Esophagus squamous epithelium (tissue), 5 donors: ENCODE measurements around the gene ASXL2. TPM values are rescaled to one million over a fixed set of nuclear protein-coding genes. Genes with fewer than 3 reads are reported as not detected.
A peak's percentile ranks its signal among the peaks of the same experiment; 100 is the strongest.

Source experiments
- DNase-seq: peaks from one replicate; lab custom pipeline; 2025; lab: John Stamatoyannopoulos, UW
- H3K27ac ChIP-seq, 4 donors: fragments of 200-600 bp; sonication (generic); one replicate each; pipeline ENCODE4 v1.5.1; 2016 to 2019; ENCODE audit warnings: mild to moderate bottlenecking in 1 of 4
- H3K27me3 ChIP-seq, 4 donors: fragments of 200-600 bp; sonication (generic); 1 replicate in 3 of 4; 2 replicates in 1 of 4; pipeline versions ENCODE4 v1.5.1 to v1.6.0; 2017 to 2021; ENCODE audit warnings: antibody characterized with exemption in 1 of 4
- H3K36me3 ChIP-seq, 3 donors: fragments of 200-600 bp; sonication (generic); one replicate each; pipeline ENCODE4 v1.5.1; 2016 to 2019
- H3K4me1 ChIP-seq, 3 donors: fragments of 200-600 bp; sonication (generic); one replicate each; pipeline ENCODE4 v1.5.1; 2017 to 2019
- H3K4me3 ChIP-seq, 4 donors: fragments of 200-600 bp; sonication (generic); 1 replicate in 3 of 4; 2 replicates in 1 of 4; pipeline ENCODE4 v1.5.1; 2016 to 2019; ENCODE audit warnings: mild to moderate bottlenecking in 2 of 4, moderate library complexity in 1 of 4
- H3K9me3 ChIP-seq, 3 donors: fragments of 200-600 bp; sonication (generic); one replicate each; pipeline ENCODE4 v1.5.1; 2016 to 2019
- POLR2A ChIP-seq, 4 donors: fragments of 450-650 bp; IDR thresholded peaks; one replicate each; pipeline ENCODE4 v1.6.1; 2017; ENCODE audit warnings: antibody characterized with exemption in 4 of 4, mild to moderate bottlenecking in 4 of 4, moderate library complexity in 3 of 4
- WGBS, 2 donors: methylation state at CpG; one replicate each; pipeline ENCODE4 v1.1.5; 2018; 5-methylcytosine and 5-hydroxymethylcytosine counted together
- intact Hi-C: fragments of 100-400 bp; cut with DNase I; formaldehyde crosslinking; loops from one replicate; pipeline ENCODE4 v1.15.0; 2022
- total RNA-seq, 4 donors: library from RNA; depleted of rRNA; stranded (reverse); fragments of >200 nt; gene quantifications; one replicate each; pipeline ENCODE4 v1.1.0, GENCODE V29; 2016
- TF ChIP-seq, protein P1 (sequence below), 6 experiments: fragments of 450-650 bp in 4 of 6; fragments of 200-600 bp in 2 of 6; sonication (generic) in 2 of 6; IDR thresholded peaks; one replicate each; pipeline ENCODE4 v1.5.1; 2016 to 2019; ENCODE audit warnings: antibody characterized with exemption in 6 of 6, mild to moderate bottlenecking in 4 of 6, moderate library complexity in 4 of 6
- donor health status: DM: yes; HTN: yes; CAD: no.

The ASXL2 gene
- total RNA-seq, 4 donors from 2014 or later: 15.3 to 17.5 (median 16.3) TPM

DNA sequence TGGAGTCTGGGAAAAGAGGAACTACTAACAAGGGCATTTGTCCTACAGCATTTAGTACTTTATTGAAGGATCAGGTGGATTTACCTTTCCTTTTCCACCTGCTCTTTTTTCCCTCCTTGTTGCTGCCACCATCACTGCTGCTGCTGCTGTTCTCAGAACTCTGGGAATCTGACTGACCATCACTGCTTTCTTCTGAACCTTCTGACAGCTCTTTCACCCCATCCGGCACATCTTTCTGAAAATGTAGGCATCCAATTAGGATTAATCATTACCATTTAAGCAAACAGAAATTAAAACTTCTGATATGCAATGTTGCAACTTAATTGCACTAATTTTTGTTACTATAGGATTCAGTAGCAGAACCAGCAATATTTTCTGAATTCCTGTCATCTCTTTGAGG, 79.0 kb downstream of the ASXL2 start:
- peaks cover 2 to 81% (median 5%) of the 10 kb centered on the region in 3 donors for H3K36me3 ChIP-seq
- WGBS, 2 donors: 87 to 100% methylated on average over 1 of the region's 1 CpG

DNA sequence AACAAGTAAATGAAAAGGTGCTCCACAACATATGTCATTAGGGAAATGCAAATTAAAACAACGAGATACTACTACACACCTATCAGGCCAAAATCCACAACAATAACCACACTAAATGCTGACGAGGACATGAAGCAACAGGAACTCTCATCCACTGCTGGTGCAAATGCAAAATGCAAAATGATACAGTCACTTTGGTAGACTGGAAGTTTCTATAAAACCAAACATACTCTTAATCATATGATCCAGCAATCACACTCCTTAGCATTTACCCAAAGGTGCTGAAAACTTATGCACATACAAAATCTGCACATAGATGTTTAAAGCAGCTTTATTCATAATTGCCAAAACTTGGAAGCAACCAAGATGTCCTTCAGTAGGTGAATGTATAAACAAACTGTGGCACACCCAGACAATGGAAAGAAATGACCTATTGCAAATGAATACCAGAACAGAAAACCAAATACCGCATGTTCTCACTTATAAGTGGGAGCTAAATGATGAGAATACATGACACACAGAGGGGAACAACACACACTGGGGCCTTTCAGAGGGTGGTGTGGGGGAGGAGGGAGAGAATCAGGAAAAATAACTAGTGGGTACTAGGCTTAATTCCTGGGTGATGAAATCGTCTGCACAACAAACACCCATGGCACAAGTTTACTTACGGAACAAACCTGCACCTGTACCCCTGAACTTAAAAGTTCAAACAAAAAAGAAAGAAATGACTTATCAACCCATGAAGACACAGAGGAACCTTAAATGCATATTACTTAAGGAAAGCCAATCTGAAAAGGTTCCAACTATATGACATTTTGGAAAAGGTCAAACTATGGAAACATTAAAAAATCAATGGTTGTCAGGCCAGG, 80.4 kb downstream of the ASXL2 start:
- DNase-seq: no peak
- Histone ChIP-seq H3K4me1 (peaks cover 0 to 7% (median 0%) of the 10 kb centered on the region in 3 donors), H3K4me3 (no peak overlapping the region), H3K27me3 (no peaks in the 10 kb centered on the region), H3K9me3 (no peaks in the 10 kb centered on the region), H3K36me3 (peaks cover 0 to 70% (median 0%) of the 10 kb centered on the region in 3 donors), H3K27ac (no peak overlapping the region)
- intact Hi-C loops: no loop called here
- no peak for TF ChIP-seq POLR2A (IDR thresholded peaks at IDR 0.05)
- TF ChIP-seq, protein P1, sequence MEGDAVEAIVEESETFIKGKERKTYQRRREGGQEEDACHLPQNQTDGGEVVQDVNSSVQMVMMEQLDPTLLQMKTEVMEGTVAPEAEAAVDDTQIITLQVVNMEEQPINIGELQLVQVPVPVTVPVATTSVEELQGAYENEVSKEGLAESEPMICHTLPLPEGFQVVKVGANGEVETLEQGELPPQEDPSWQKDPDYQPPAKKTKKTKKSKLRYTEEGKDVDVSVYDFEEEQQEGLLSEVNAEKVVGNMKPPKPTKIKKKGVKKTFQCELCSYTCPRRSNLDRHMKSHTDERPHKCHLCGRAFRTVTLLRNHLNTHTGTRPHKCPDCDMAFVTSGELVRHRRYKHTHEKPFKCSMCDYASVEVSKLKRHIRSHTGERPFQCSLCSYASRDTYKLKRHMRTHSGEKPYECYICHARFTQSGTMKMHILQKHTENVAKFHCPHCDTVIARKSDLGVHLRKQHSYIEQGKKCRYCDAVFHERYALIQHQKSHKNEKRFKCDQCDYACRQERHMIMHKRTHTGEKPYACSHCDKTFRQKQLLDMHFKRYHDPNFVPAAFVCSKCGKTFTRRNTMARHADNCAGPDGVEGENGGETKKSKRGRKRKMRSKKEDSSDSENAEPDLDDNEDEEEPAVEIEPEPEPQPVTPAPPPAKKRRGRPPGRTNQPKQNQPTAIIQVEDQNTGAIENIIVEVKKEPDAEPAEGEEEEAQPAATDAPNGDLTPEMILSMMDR (IDR thresholded peaks at IDR 0.05): no peak
- 86 to 93% methylated on average over 5 of the region's 5 CpGs for WGBS, 2 donors

More for the DNA sequence above, 79.0 kb downstream of the ASXL2 start:
- Histone ChIP-seq H3K4me1 (peaks cover 0 to 7% (median 0%) of the 10 kb centered on the region in 3 donors), H3K9me3 (no peaks in the 10 kb centered on the region), H3K4me3 (no peak overlapping the region), H3K27ac (no peak overlapping the region), H3K27me3 (no peaks in the 10 kb centered on the region)
- TF ChIP-seq, protein P1 (IDR thresholded peaks at IDR 0.05): no peak
- TF ChIP-seq POLR2A (IDR thresholded peaks at IDR 0.05): no peak
- intact Hi-C loops: no loop called here
- DNase-seq: no peak

DNA sequence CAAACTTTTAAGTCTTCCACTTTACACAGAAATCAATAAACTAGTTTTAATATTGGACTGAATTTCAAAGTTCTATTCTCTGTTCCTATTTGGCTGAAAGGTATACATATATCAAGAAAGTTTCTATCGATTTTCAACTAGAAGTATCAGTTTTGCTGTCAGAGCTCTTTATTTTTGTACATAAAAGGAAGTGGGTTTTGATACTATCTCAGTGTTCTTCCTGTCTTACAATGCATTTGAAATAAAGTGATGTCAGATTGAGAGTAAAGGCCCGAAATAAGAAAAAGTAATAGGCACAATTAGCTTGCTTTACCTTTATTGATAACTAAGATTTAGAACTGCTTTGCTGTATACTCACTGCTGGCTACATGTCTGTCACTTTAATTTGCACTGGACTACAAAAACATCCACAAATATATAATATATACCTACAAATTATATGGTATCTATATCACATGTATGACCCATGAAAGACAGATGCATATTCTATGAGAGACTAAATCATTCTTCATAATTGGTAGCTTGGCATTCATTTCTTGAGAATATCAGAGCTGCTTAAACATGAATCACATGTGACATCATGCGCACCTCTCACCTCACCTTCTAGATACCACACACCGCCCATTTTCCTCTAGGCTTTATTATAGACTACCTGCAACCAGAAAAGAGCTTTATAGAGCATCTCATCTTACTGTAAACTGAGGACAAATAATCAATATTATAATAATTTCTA, 83.6 kb downstream of the ASXL2 start:
- Histone ChIP-seq H3K27me3 (no peaks in the 10 kb centered on the region), H3K4me1 (peaks cover 0 to 7% (median 0%) of the 10 kb centered on the region in 3 donors), H3K27ac (peak overlapping the region in 1 of 4 donors; percentile 11), H3K4me3 (no peak overlapping the region), H3K36me3 (peaks cover 0 to 58% (median 0%) of the 10 kb centered on the region in 3 donors), H3K9me3 (no peaks in the 10 kb centered on the region)
- WGBS, 2 donors: 74 to 76% methylated on average over 4 of the region's 4 CpGs
- no peak for DNase-seq
- intact Hi-C loops: no loop called here
- TF ChIP-seq, protein P1 (IDR thresholded peaks at IDR 0.05): no peak
- TF ChIP-seq POLR2A (IDR thresholded peaks at IDR 0.05): no peak

DNA sequence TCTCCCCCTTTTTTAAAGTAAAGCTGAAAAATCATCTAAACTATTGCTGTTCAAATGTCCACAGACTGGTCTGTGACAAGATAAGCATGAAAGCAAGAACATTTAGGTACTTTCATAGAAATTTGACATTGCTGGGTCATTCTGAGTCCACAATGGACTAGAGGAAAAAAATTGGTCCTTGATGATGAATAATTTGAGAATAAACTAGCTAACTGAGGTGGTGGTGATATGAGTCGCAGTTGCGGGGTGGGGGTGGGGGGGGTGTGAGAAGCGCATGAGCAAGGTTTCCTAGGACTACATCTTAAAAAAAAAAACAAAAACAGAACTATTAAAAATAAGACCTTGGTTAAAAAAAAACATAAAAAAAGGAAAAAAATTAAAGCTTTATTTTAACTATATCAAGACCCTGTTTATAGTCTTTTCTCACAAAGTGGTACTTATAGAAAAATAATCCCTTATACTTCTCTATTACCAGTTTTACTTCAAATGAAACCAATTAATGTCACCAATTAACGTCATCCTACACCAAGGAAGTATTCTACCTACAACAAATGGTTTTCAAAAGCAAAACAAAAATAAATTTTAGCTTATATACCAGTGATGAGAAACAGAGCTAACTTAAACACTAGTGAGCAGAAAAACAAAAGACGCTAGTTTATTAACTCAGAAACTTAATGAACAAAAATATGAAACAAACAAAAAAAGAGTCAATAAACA, 88.1 kb downstream of the ASXL2 start:
- 94 to 95% methylated on average over 5 of the region's 5 CpGs for WGBS, 2 donors
- intact Hi-C loops: no loop called here
- Histone ChIP-seq H3K27me3 (no peaks in the 10 kb centered on the region), H3K4me1 (peaks cover 0 to 4% (median 0%) of the 10 kb centered on the region in 3 donors), H3K36me3 (peaks cover 0 to 44% (median 0%) of the 10 kb centered on the region in 3 donors), H3K27ac (no peak overlapping the region), H3K4me3 (no peak overlapping the region), H3K9me3 (no peaks in the 10 kb centered on the region)
- DNase-seq: no peak
- TF ChIP-seq, protein P1 (IDR thresholded peaks at IDR 0.05): no peak
- no peak for TF ChIP-seq POLR2A (IDR thresholded peaks at IDR 0.05)
